Right lobe of liver (tissue), 4 donors: ENCODE data around the gene VPS35.

ENCODE experiments used
- POLR2A ChIP-seq: fragments of 450-650 bp; IDR thresholded peaks from one replicate; pipeline ENCODE4 v1.6.1; 2017; ENCODE audit warnings: antibody characterized with exemption, mild to moderate bottlenecking
- TF ChIP-seq, protein P1 (sequence below), 4 donors: fragments of 200-600 bp in 3 of 4; fragments of 450-650 bp in 1 of 4; IDR thresholded peaks; one replicate each; pipeline versions ENCODE4 v1.5.1 to v1.8.0; 2016 to 2022; ENCODE audit warnings: antibody characterized with exemption in 4 of 4, mild to moderate bottlenecking in 2 of 4
- donor health status: DM: no; HTN: no; CAD: no.
- donor health status: DM: no; HTN: no; CAD: no.
- donor health status: DM: no; HTN: yes; CAD: no.

DNA sequence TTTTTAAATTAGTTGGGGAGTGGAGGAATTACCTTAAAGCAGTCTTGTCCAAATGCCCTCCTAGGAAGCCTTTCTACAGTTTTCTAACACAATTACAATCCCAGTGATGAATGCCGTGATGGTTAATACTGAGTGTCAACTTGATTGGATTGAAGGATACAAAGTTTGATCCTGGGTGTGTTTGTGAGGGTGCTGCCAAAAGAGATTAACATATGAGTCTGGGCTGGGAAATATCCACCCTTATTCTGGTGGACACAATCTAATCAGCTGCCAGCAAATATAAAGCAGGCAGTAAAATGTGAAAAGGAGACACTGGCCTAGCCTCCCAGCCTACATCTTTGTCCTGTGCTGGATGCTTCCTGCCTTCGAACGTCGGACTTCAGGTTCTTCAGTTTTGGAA, 12.6 kb upstream of the VPS35 start:
- TF ChIP-seq, protein P1, sequence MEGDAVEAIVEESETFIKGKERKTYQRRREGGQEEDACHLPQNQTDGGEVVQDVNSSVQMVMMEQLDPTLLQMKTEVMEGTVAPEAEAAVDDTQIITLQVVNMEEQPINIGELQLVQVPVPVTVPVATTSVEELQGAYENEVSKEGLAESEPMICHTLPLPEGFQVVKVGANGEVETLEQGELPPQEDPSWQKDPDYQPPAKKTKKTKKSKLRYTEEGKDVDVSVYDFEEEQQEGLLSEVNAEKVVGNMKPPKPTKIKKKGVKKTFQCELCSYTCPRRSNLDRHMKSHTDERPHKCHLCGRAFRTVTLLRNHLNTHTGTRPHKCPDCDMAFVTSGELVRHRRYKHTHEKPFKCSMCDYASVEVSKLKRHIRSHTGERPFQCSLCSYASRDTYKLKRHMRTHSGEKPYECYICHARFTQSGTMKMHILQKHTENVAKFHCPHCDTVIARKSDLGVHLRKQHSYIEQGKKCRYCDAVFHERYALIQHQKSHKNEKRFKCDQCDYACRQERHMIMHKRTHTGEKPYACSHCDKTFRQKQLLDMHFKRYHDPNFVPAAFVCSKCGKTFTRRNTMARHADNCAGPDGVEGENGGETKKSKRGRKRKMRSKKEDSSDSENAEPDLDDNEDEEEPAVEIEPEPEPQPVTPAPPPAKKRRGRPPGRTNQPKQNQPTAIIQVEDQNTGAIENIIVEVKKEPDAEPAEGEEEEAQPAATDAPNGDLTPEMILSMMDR (IDR thresholded peaks at IDR 0.05), result no peak
- no peak for TF ChIP-seq POLR2A
